ENCODE data around the gene INTS13. TPM values are rescaled to one million over a fixed set of nuclear protein-coding genes. Genes with fewer than 3 reads are reported as not detected.

The INTS13 gene
- polyA plus RNA-seq, 3 donors, result 4.6 to 8.0 (median 7.5) TPM

GRCh38 chr12:26919216-26919555 is 18.6 kb downstream of the INTS13 start:
- WGBS (ENCODE audit: insufficient coverage), result 100% methylated on average over 2 of the region's 2 CpGs
- no peaks in the 10 kb centered on the region for H3K4me1 ChIP-seq (ENCODE audit: control insufficient read depth in 1 of 2, insufficient read depth in 2 of 2, low read length in 2 of 2)
- no peak overlapping the region for H3K4me3 Mint-ChIP-seq
- no peak for TF ChIP-seq CTCF (IDR thresholded peaks at IDR 0.05)
- no peaks in the 10 kb centered on the region for H3K27me3 Mint-ChIP-seq (ENCODE audit: low read depth in 3 of 3)
- no peaks in the 10 kb centered on the region for H4K20me1 ChIP-seq (ENCODE audit: insufficient read depth, low read length)
- H3K4me2 ChIP-seq (replicated peaks; ENCODE audit: extremely low read depth, low read length, poor library complexity, severe bottlenecking), result no peak overlapping the region
- intact Hi-C loops (cut with micrococcal nuclease), result no loop called here
- DNase-seq, result no peak
- H3K9me3 Mint-ChIP-seq, result no peaks in the 10 kb centered on the region
- peaks cover 41 to 66% of the 10 kb centered on the region in 2 donors for H3K36me3 ChIP-seq (replicated peaks in 1 of 2; ENCODE audit: control insufficient read depth in 1 of 2, insufficient read depth in 2 of 2, low read length in 2 of 2)
- no peaks in the 10 kb centered on the region for H3K27me3 ChIP-seq (ENCODE audit: control insufficient read depth in 2 of 2, insufficient read depth in 2 of 2, low read length in 2 of 2)
- H3K36me3 Mint-ChIP-seq, result peaks cover 56 to 67% of the 10 kb centered on the region in 2 donors
- H2AFZ ChIP-seq (ENCODE audit: insufficient read depth, low read depth, low read length, poor library complexity, severe bottlenecking), result no peak overlapping the region
- no peaks in the 10 kb centered on the region for H3K4me1 Mint-ChIP-seq
- H3K4me3 ChIP-seq (replicated peaks in 1 of 3; ENCODE audit: low read depth in 2 of 3, low read length in 3 of 3), result no peak overlapping the region
- H3K27ac Mint-ChIP-seq, result peak overlapping the region in 1 of 7 donors; percentile 10
- H3K79me2 ChIP-seq (ENCODE audit: insufficient read depth, low read length), result no peaks in the 10 kb centered on the region
- H3K27ac ChIP-seq (ENCODE audit: low read depth in 1 of 2, low read length in 2 of 2), result no peak overlapping the region
- no peak overlapping the region for H3K9ac ChIP-seq (ENCODE audit: insufficient read depth, low read length, poor library complexity, severe bottlenecking)
- no peaks in the 10 kb centered on the region for H3K9me3 ChIP-seq (replicated peaks in 1 of 2; ENCODE audit: control insufficient read depth in 1 of 2, insufficient read depth in 1 of 2, low read length in 2 of 2)

GRCh38 chr12:26918321-26919215 is 19.2 kb downstream of the INTS13 start:
- Histone ChIP-seq H3K27me3 (ENCODE audit: control insufficient read depth in 2 of 2, insufficient read depth in 2 of 2, low read length in 2 of 2) (no peaks in the 10 kb centered on the region), H3K36me3 (replicated peaks in 1 of 2; ENCODE audit: control insufficient read depth in 1 of 2, insufficient read depth in 2 of 2, low read length in 2 of 2) (peaks cover 38 to 65% of the 10 kb centered on the region in 2 donors), H3K4me3 (replicated peaks in 1 of 3; ENCODE audit: low read depth in 2 of 3, low read length in 3 of 3) (no peak overlapping the region), H3K9ac (ENCODE audit: insufficient read depth, low read length, poor library complexity, severe bottlenecking) (no peak overlapping the region), H3K9me3 (replicated peaks in 1 of 2; ENCODE audit: control insufficient read depth in 1 of 2, insufficient read depth in 1 of 2, low read length in 2 of 2) (no peaks in the 10 kb centered on the region), H3K4me2 (replicated peaks; ENCODE audit: extremely low read depth, low read length, poor library complexity, severe bottlenecking) (no peak overlapping the region), H3K79me2 (ENCODE audit: insufficient read depth, low read length) (no peaks in the 10 kb centered on the region), H2AFZ (ENCODE audit: insufficient read depth, low read depth, low read length, poor library complexity, severe bottlenecking) (no peak overlapping the region), H4K20me1 (ENCODE audit: insufficient read depth, low read length) (no peaks in the 10 kb centered on the region), H3K4me1 (ENCODE audit: control insufficient read depth in 1 of 2, insufficient read depth in 2 of 2, low read length in 2 of 2) (peaks cover 0 to 4% of the 10 kb centered on the region in 2 donors), H3K27ac (ENCODE audit: low read depth in 1 of 2, low read length in 2 of 2) (no peak overlapping the region)
- no peak overlapping the region for H3K4me3 Mint-ChIP-seq
- peak overlapping the region in 2 of 7 donors; percentile 18 to 23 for H3K27ac Mint-ChIP-seq
- intact Hi-C loops (cut with micrococcal nuclease), result no loop called here
- peaks cover under 1% of the 10 kb centered on the region for H3K4me1 Mint-ChIP-seq
- peaks cover 52 to 62% of the 10 kb centered on the region in 2 donors for H3K36me3 Mint-ChIP-seq
- no peaks in the 10 kb centered on the region for H3K27me3 Mint-ChIP-seq (ENCODE audit: low read depth in 3 of 3)
- TF ChIP-seq CTCF (IDR thresholded peaks at IDR 0.05), result no peak
- no peaks in the 10 kb centered on the region for H3K9me3 Mint-ChIP-seq
- no peak for DNase-seq
- WGBS (ENCODE audit: insufficient coverage), result no CpG with 5 or more reads among the region's 5 CpGs
